GM12878 (cell line): ENCODE measurements around the gene EDN3.

ENCODE experiments used
- CTCF ChIP-seq, 3 experiments: IDR thresholded peaks in 2 of 3; conservative IDR thresholded peaks in 1 of 3; 2 replicates each; pipeline ENCODE4 v1.5.1; 2011; ENCODE audit warnings: low read depth in 3 of 3, low read length in 3 of 3, mild to moderate bottlenecking in 3 of 3, control low read depth in 2 of 3, moderate library complexity in 2 of 3, inconsistent platforms in 1 of 3, mixed read lengths in 1 of 3; ENCODE audit not compliant: control insufficient read depth in 2 of 3, insufficient read depth in 1 of 3; ENCODE audit errors: extremely low read depth in 1 of 3
- KAT2A ChIP-seq: conservative IDR thresholded peaks from 2 replicates; pipeline ENCODE4 v1.6.1; 2011; ENCODE audit warnings: low read depth, low read length; ENCODE audit not compliant: control insufficient read depth
- MAX ChIP-seq: IDR thresholded peaks from 2 replicates; pipeline ENCODE4 v1.6.1; 2012; ENCODE audit warnings: low read depth, low read length, improper control_type of control experiment
- NFYB ChIP-seq: IDR thresholded peaks from 2 replicates; pipeline ENCODE4 v1.6.1; 2011; ENCODE audit warnings: low read depth, mild to moderate bottlenecking, low read length, improper control_type of control experiment, moderate library complexity; ENCODE audit not compliant: insufficient read depth
- POLR2A ChIP-seq: IDR thresholded peaks from 2 replicates; pipeline ENCODE4 v1.6.1; 2011; ENCODE audit warnings: low read depth, mild to moderate bottlenecking, low read length
- POLR2AphosphoS2 ChIP-seq: IDR thresholded peaks from 2 replicates; pipeline ENCODE4 v1.6.1; 2011; ENCODE audit warnings: low read depth, mild to moderate bottlenecking, low read length, improper control_type of control experiment, moderate library complexity
- RELA ChIP-seq: fragments of 450-650 bp; IDR thresholded peaks from 2 replicates; pipeline ENCODE4 v1.8.0; 2014; ENCODE audit warnings: borderline replicate concordance; ENCODE audit not compliant: partially characterized antibody
- RELB ChIP-seq: fragments of 450-650 bp; IDR thresholded peaks from 2 replicates; pipeline ENCODE4 v1.6.1; 2017; ENCODE audit warnings: low read depth, mild to moderate bottlenecking, moderate library complexity
- REST ChIP-seq: IDR thresholded peaks from 2 replicates; pipeline ENCODE4 v1.6.1; 2012; ENCODE audit warnings: mild to moderate bottlenecking, low read depth, low read length
- TAF1 ChIP-seq: IDR thresholded peaks from 2 replicates; pipeline ENCODE4 v1.6.1; 2011; ENCODE audit warnings: mild to moderate bottlenecking, low read depth, low read length, borderline replicate concordance
- YY1 ChIP-seq: IDR thresholded peaks from 2 replicates; pipeline ENCODE4 v1.6.1; 2011; ENCODE audit warnings: low read depth, mild to moderate bottlenecking, low read length
- ZBTB40 ChIP-seq: fragments of 450-650 bp; IDR thresholded peaks from 2 replicates; pipeline ENCODE4 v1.6.1; 2016; ENCODE audit warnings: mild to moderate bottlenecking, moderate library complexity, borderline replicate concordance
- ZNF384 ChIP-seq: IDR thresholded peaks from 2 replicates; pipeline ENCODE4 v1.6.1; 2012; ENCODE audit warnings: low read depth, mild to moderate bottlenecking, low read length, improper control_type of control experiment, borderline replicate concordance

- TF ChIP-seq YY1 (no peak), KAT2A (no peak), NFYB (no peak), POLR2AphosphoS2 (no peak), POLR2A (no peak), CTCF (IDR thresholded peaks at IDR 0.05 in 2 of 3, conservative IDR thresholded peaks at IDR 0.05 in 1 of 3; ENCODE audit: control insufficient read depth in 2 of 3, extremely low read depth in 1 of 3, insufficient read depth in 1 of 3, low read depth in 3 of 3, low read length in 3 of 3) (no peak), ZNF384 (no peak), MAX (no peak), ZBTB40 (no peak), RELA (no peak), TAF1 (no peak), RELB (no peak), REST (no peak)
These were observed 5.7 kb downstream of the EDN3 start for GRCh38 chr20:59305908-59306655.
